ENCODE results near the gene JAKMIP2.
"Not testable (repeated sequence)": the region's sequence is repeated elsewhere in the genome, so short reads cannot be mapped to it uniquely, and the experiment has no call there.

Gene JAKMIP2

DNA sequence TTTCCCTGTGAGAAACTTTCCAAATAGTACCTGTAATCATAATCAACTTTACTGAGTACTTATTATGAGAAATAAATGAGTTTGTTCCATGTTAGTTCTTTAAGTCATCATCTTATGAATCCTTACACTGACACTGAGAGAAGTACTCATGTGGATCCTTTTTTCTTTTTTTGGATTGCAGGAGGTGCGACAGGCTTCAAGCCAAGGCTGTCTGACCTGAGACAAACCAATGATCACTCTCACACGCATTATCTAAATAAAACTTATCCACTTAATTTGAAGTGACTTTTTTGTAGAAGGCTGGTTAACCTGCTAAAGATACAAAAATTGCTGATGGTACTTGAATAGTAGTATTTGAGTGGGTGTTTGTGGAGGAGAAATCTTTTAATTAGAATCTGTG, 39.5 kb downstream of the JAKMIP2 start:
- no peak for DNase-seq

DNA sequence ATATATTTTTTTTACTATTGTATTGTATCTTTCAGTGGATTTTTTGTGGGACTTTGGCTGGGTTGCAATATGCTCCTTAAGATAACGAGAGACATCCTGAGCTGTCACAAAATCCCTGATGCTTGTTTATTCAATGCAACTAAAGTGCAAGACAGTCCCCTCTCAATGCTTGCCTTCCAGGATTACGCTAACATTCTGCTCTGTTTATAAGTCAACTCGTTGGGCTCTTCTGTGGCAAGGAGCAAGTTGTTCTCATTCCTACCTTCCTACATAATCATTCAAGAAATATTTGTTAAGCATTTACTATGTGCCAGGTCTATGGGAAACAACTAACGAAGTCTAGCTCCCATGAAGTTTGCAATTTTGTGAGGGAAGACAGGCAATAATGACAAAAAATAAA, 40.4 kb downstream of the JAKMIP2 start:
- no peak for DNase-seq

DNA sequence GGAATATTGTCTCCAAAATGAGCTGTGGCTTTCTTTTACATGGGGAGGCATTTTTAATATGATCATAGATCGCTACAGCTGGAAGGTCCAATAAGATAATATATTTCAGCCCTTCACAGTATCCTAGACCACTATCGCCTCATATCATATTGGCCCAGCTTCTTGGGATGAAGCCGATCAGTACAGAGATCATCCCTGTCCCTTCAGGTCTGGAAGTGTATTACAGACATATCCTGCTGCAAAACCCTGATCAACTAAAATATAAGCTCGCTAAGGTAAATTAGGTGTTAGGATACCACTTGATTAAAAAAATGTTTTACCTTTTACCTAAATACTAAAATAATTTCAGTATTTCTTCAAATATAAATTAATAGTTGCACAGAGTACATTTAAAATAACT, 41.7 kb downstream of the JAKMIP2 start:
- DNase-seq = no peak

DNA sequence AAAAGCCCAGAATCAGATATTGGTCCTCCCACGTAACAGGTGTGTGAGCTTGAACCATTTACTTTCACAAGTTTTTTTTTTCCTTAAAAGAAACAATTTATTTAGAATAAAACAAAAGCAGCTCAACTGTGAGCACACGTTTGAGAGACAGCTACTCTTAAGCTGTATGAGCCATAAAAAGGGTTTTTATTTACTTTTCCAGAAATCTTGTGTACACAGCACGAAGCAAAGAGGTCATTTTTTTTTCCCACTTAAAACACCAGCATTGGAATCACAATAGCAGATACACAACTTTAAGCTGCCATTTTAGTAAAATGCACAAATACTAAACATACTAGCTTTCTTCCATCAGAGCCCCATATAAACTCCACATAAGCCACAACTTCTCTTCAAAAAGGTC, 44.6 kb downstream of the JAKMIP2 start:
- DNase-seq = peak; percentile 47

DNA sequence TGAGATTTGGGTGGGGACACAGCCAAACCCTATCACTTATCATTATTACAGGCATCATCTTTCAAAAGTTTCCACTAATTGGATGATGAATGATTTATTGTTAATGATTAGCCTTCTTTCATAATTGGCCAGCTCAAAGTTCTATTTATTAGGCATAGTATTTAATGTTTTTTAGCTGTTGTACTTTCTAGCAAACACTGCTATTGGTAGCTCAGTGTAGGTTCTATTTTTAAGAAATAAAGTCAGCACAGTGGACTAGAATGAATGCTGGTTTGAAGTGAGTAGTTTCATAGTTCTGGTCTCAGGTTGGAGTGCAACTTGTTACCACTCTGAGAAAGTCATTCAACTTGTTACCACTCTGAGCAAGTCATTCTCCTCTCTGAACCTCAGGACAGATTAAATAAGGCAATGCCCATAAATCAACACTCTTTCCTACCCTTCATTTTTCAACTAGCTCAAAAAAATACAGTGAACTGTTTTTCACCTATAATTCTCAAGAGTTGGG, 46.9 kb downstream of the JAKMIP2 start:
- DNase-seq = no peak

DNA sequence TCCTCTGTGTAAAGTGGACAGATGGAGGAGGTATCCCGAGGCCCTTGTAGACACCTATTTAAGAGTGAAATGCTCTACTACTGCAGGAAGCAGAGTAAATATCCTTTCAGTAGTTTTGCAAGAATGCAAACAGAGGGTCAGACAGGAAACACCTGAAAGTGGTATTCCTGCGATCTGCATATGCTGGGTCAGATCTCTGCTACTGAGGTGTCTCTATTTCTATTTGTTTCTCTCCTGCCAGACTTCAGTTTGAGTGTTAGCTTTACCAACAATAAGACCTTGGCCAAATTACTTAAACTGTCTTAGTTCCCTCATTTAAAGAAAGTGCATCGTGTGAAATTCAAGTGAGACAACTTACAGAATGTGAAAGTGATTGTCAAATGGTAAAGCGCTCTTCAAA, 47.6 kb downstream of the JAKMIP2 start:
- DNase-seq = no peak

DNA sequence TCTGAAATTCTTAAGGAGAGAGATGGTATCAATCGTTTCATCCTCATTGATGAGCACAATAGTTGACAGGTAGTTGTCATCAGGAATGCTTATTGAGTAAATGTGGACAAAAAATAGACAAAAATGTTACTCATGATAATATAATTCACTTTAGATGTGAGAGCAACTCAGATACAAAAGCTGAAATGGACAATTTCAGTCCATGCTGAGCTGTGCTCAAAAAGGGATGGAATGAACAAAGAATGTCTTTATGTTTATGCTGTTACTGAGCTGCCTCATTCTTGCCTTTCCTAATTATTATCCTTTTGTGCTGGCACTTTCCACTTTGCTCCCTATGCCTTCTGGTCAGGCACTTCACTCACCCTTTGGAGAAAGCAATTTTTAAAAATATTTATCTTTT, 49.5 kb downstream of the JAKMIP2 start:
- no peak for DNase-seq

DNA sequence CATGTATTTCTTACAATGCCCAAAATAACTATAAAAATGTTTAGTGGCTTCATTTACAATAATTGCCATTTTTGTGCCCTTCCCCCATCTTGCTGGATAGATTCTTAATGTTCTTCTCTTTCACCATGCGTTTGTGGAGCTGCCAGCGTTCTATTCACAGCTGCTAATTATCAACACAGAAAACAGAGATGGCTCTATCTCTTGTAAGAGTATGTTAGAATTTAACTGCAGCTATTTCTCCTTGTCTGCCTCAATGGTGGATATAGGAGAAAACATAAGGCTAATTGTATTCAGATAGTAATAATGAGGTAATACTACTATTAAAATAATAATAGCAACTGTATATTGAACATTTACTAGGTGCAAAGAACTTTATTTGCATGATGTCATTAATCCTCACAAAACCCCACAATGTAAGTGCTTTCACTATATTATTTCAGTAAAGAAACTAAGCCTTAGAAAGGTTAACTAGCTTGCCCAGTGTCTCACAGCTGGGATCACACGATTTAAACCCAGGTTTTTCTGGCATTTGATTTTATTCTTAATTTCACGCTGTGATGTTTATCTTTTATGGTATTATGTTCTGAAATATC, 50.1 kb downstream of the JAKMIP2 start:
- no peak for DNase-seq

DNA sequence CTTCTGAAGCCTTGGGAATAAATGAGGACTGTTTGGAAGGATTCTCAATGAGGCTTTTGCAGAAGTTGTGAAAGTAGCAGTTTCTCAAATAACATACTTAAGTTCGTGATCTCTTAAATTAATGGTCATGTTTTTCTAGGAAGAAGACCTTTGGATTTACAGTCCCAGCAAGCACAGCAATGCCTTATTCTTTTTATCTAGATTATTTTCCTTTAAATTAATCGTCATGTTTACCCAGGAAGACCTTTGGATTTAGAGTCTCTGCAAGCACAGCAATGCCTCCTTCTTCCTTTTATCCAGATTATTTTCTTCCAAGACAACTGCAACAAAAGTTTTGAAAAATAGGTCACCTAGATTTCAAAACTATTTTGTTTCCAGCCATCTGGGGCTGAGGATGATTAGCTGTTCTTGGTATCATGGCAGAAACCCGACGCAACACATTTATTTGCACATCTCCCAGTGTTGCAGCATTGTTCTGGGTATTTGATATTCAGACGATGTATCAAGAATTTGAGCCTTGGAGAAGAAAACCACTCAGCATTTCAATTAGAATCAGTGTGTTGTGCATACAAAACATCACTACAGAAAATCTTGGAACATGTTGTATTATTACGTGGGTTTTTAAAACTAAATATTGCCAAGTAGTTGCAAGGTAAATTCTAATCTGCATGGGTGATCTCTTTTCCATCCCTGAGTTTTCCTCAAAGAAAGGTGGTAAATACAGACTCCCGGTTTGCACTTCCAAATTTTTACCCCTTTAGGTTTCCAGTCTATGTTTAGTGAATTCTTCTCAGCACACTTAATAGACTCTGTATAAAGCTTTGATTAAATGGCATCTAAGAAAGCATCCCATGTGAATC, 50.9 kb downstream of the JAKMIP2 start:
- no peak for DNase-seq

DNA sequence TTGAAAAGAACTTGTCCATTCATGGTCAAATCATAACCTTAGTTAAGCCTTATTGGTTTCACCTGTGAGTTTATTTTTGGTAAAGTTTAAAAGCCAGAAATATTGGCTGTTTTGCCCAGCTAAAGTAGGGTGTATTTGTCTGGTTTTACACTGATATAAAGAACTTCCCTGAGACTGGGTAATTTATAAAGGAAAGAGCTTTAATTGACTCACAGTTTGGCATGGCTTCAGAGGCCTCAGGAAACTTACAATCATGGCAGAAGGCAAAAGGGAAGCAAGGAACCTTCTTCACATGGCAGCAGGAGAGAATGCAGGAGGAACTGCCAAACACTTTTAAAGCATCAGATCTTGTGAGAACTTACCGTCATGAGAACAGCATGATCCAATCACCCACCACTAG, 55.3 kb downstream of the JAKMIP2 start:
- no peak for DNase-seq

DNA sequence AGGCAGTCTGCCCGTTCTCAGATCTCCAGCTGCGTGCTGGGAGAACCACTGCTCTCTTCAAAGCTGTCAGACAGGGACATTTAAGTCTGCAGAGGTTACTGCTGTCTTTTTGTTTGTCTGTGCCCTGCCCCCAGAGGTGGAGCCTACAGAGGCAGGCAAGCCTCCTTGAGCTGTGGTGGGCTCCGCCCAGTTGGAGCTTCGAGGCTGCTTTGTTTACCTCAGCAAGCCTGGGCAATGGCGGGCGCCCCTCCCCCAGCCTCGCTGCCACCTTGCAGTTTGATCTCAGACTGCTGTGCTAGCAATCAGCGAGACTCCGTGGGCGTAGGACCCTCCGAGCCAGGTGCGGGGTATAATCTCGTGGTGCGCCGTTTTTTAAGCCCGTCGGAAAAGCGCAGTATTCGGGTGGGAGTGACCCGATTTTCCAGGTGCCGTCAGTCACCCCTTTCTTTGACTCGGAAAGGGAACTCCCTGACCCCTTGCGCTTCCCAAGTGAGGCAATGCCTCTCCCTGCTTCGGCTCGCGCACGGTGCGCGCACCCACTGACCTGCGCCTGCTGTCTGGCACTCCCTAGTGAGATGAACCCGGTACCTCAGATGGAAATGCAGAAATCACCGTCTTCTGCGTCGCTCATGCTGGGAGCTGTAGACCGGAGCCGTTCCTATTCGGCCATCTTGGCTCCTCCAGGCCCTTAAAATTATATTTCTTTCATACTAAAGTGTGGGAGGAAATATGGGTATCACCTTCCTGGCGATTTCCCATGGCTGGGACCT, 61.2 kb downstream of the JAKMIP2 start:
- not testable (repeated sequence) for DNase-seq

DNA sequence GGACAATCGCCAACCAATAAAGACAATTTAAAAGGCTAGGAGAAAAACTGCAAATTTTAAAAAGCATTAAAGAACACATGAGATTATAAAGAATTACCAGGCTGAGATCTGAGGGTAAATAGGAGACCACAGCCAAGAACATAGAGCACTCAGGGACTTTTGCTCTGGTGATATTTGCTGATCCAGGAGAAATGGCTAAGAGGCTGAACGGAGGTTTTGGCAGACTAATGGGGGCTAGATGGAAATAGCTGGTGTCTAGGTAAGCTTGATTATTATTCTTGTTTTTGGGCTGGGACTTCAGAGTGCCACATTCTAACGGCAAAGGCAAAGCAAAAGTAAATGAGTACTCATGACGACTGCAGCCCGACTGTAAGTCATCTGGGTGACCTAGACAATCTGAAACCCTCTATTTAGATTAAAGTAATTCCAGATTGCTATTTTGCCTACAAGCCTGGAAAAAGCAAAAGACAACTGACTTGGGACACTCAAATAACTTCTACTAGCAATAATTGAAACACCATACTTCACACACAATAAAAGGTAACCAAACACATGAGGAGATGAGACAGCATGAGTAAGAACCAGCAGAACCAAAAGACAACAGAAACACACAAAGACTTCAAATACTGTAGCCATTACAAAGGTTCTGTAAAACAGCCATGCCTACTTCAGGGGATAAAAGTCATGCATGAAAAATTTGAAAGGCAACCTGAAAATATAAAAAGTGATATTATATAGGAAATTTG, 68.8 kb downstream of the JAKMIP2 start:
- no peak for DNase-seq

DNA sequence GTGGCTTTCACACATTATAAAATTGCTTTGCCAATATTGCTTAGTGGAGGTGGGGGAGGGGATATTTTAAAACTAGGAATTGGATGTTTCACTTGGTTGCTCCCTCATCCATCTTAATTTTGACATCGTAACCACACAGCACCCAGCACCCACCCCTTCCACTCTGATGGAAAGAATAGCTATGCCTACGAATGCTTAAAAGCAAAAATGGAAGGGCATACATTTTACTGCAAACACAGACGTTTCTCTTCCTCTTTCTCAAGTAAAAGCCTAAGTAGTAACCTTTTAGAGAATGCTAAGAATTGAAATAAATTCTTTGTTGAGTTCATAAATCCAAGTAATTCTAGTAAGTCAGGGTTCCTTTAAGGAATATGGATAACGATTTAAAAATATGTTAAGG, 69.9 kb downstream of the JAKMIP2 start:
- DNase-seq = no peak

DNA sequence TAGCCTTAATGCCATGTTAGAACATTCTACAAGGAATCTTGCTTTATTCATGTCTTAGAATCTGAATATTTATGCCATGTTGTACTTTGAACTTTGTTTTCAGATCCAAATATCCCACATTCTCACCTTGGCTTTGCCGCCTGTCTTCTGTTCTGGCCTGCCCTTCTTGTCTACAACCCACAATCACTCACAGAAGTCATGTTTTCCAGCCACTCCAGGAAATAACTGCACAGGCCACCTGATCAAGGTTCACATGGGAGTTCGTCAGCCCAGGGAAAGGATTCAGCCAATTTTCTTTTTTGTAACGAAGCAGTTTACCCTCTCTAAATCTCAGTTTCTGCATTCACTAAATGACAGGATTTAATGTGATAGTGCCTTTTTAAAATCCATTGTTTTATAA, 70.5 kb downstream of the JAKMIP2 start:
- no peak for DNase-seq

DNA sequence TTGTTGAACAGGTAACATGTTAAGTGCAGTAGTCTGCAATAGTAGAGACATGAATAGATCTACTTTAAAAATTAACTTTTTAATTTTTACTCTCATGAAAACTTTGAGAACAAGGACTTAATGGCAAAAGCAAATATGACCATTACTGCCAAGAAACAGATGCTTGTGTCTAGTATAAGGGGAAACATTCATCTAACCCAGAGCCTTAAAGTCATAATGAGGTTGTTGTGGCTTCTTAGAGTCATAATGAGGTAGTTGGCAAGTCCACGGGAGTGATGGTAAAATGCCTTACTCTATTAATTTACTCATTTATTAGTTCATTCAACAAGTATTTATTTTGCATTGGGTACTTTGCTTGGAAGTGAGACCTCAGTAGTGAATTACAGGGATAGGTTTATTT, 71.5 kb downstream of the JAKMIP2 start:
- no peak for DNase-seq

DNA sequence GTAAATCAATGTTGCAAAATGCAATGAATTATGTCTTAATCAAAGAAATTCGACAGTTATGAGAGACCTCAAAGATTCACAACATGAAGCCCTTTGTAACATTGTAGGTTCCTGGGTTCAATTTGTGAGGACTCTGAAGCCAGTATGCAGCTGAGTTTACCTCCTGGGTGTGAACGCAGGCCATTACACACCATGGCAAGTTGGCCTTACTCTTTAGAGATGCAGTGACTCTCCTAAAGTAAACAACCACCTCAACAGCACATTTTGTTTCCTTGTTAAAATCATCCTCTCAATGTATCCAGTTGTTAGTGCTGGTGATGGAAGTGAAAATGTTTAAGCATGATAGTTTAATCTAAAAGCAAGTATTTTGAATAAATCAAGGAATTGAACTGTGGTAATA, 73.8 kb downstream of the JAKMIP2 start:
- DNase-seq = no peak

DNA sequence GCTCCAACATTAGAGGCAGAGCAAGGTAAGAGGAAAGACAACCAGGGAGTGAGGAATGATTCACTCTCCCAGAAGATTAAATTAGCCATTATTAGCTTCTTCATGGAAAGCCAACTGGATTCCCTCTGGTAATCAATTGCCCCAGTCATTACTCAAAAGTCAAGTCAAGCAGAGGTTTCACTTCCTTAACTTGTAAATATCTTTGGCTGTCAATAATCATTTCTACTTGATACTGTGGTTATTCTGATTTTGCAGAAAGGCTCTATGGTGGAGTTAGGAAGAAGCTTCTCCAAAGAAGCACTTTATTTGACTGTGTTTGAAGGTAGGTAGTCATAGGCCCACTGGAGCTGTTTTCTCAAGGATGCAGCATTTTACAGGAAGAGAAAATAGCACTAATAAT, 78.0 kb downstream of the JAKMIP2 start:
- no peak for DNase-seq

DNA sequence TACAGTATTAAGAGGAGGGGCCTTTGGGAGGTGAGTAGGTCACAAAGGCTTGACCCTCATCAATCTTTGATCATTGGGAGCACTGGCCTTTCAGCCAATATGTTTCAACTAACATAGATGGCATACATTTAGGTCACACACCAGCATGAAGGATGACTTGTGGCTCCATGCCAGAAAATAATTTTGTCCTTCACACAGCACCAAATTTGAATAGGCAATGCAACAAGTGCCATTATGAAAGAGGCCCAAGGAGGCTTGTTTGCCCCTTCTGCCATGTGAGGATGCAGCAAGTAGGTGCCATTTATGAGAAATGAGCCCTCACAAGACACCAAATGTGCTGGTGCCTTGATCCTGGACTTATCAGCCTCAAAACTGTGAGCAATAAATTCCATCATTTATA, 81.1 kb downstream of the JAKMIP2 start:
- DNase-seq = no peak

DNA sequence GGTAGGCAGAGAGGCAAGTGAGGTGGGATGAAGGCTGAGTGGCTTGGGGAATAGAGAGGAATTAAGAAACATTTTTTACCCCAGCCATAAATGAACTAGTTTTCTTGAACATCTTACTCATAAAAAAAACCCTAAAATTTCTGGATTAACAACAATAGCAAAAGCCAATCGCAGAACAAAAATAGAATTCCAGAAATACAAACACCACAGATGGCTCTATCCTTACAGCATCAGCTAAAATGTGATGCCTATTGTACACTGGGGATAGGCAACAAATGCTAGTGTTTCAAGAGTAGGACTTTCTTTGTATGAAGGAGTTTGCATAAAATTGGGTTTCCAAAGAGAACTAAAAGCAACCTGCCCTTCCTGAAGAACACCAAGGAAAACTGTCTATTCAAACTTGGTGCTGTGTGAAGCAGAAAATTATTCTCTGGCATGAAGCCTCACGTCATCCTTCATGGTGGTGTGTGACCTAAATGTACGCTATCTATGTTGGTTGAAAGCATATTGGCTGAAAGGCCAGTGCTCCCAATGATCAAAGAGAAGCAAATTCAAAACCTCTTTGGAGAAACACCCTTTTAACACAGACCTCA, 82.9 kb downstream of the JAKMIP2 start:
- no peak for DNase-seq

DNA sequence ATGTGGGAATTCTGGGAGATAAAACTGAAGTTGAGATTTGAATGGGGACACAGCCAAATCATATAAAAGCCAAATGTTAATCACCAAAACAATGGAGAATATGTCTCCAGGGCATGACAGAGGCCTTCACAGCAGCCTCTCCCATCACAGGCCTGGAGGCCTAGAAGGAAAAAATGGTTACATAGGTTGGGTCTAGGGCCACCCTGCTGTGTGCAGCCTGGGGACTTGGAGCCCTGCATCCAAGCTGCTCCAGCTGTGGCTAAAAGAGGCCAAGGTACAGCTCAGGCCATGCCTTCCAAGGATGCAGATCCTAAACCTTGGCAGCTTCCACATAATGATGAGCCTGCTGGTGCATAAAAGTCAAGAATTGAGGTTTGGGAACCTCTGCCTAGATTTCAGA, 85.1 kb downstream of the JAKMIP2 start:
- DNase-seq = no peak

DNA sequence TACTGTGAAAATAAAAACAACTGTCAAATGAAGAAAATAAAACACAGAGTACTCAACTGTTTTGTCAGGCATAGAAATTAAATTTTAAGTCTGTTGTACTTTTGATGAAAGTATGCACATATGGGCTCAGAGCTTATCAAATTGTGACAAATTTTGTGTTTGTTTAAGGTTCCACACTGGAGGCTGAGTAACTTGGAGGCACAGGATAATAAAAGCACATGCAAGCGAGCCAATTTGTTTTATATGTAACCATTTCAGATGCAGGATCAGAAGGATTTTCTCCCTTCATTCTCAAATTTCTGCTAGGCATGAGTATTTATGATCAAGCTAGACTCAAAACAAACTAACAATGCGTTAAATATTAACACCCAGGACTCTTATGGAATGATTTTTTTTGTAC, 87.8 kb downstream of the JAKMIP2 start:
- no peak for DNase-seq

DNA sequence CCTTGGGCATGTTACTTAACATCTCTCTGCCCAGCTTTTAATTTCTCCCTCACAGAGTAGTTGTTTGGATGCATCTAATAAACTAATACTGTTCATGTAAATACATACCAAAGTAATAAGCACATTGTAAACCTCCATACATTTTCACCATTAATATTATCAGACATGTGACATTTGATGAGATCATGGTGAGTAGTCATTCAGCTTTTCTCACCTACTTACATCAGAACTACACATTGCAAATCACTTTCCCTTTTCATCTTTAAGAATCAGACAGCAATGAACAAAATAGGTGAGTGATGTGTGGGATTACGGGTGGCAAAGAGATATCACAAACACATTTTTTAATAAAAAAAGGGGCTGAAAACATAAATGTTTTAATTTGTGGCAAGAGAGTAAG, 89.3 kb downstream of the JAKMIP2 start:
- no peak for DNase-seq

DNA sequence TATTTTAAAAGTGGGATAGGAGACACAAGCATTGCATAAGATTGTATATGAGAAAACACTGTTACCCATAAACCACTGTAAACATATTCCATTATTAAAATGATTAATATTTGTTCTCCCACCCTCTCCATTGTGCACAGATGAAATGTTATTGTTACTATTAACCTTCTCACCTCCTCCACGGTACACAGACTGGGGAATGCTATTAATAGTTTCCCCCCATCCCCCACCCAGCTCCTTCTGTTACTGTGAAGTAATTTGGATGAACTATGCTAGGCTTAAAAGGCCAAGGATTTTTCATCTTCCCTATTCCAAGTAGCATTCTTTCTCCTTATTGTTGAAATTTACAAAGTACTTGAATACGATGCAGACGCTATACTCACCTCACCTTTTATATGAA, 91.4 kb downstream of the JAKMIP2 start:
- no peak for DNase-seq
